DMS53 treated with DMSO at 0.1 percent for 48 hours (cell line): Measurements from ENCODE around the gene DAPK3.
"Not testable (repeated sequence)": the region's sequence is repeated elsewhere in the genome, so short reads cannot be mapped to it uniquely, and the experiment has no call there.

Experiments
- DNase-seq: peaks from one replicate; lab custom pipeline; 2025; ENCODE audit not compliant: unreplicated experiment; lab: John Stamatoyannopoulos, UW

Gene DAPK3

GRCh38 chr19:3979289-3979673 lies 8.4 kb upstream of the DAPK3 start:
- no peak for DNase-seq

GRCh38 chr19:3978145-3978544 lies 7.2 kb upstream of the DAPK3 start:
- no peak for DNase-seq

- DNase-seq: no peak
These were observed 6.6 kb upstream of the DAPK3 start for GRCh38 chr19:3977242-3978143.

GRCh38 chr19:3976495-3977241 lies 5.8 kb upstream of the DAPK3 start:
- DNase-seq: no peak

GRCh38 chr19:3975637-3976087 lies 4.8 kb upstream of the DAPK3 start:
- DNase-seq: no peak

GRCh38 chr19:3975144-3975543 lies 4.2 kb upstream of the DAPK3 start:
- no peak for DNase-seq

GRCh38 chr19:3970313-3970807 lies 539 bp downstream of the DAPK3 start:
- DNase-seq: no peak

GRCh38 chr19:3969435-3970312 lies 1.2 kb downstream of the DAPK3 start:
- no peak for DNase-seq

- DNase-seq: peak; percentile 83
These were observed 2.1 kb downstream of the DAPK3 start for GRCh38 chr19:3968556-3969434.

- not testable (repeated sequence) for DNase-seq
These were observed 2.9 kb downstream of the DAPK3 start for GRCh38 chr19:3967983-3968382.

GRCh38 chr19:3966051-3967017 lies 4.6 kb downstream of the DAPK3 start:
- peak; percentile 50 for DNase-seq

- no peak for DNase-seq
These were observed 6.4 kb downstream of the DAPK3 start for GRCh38 chr19:3964256-3965194.

GRCh38 chr19:3963458-3964255 lies 7.2 kb downstream of the DAPK3 start:
- no peak for DNase-seq

GRCh38 chr19:3961007-3961406 lies 9.9 kb downstream of the DAPK3 start:
- DNase-seq: no peak

- no peak for DNase-seq
These were observed 11.2 kb downstream of the DAPK3 start for GRCh38 chr19:3959766-3960131.

GRCh38 chr19:3958836-3959765 lies 11.8 kb downstream of the DAPK3 start:
- no peak for DNase-seq
